ENCODE data around the gene NCK1. TPM values are rescaled to one million over a fixed set of nuclear protein-coding genes. Genes with fewer than 3 reads are reported as not detected.
A peak's percentile ranks its signal among the peaks of the same experiment; 100 is the strongest.

Gene NCK1
- total RNA-seq, 1 donor from 2014 or later: 54.0 TPM

GRCh38 chr3:136882571-136882970, 20.6 kb downstream of the NCK1 start:
- no peak overlapping the region for H3K27ac ChIP-seq
- H3K4me3 ChIP-seq: no peak overlapping the region
- DNase-seq (no peak), ATAC-seq (peak; percentile 54)
- peaks cover 14% of the 10 kb centered on the region for H3K4me1 ChIP-seq
- intact Hi-C loops (cut with DNase I): no loop called here
- no peaks in the 10 kb centered on the region for H3K27me3 ChIP-seq
- TF ChIP-seq CTCF (IDR thresholded peaks at IDR 0.05): no peak
- H3K36me3 ChIP-seq: no peaks in the 10 kb centered on the region
- H3K9me3 ChIP-seq: no peaks in the 10 kb centered on the region

- no peak overlapping the region for H3K4me3 ChIP-seq
- no peaks in the 10 kb centered on the region for H3K27me3 ChIP-seq
- H3K4me1 ChIP-seq: peaks cover 14% of the 10 kb centered on the region
- H3K27ac ChIP-seq: no peak overlapping the region
- intact Hi-C loops (cut with DNase I): no loop called here
- no peak for ATAC-seq
- no peaks in the 10 kb centered on the region for H3K9me3 ChIP-seq
- no peak for DNase-seq
- no peak for TF ChIP-seq CTCF (IDR thresholded peaks at IDR 0.05)
- H3K36me3 ChIP-seq: no peaks in the 10 kb centered on the region
These were observed 22.1 kb downstream of the NCK1 start for GRCh38 chr3:136883967-136884720.

- intact Hi-C loops (cut with DNase I): no loop called here
- ATAC-seq: no peak
- H3K9me3 ChIP-seq: no peaks in the 10 kb centered on the region
- no peaks in the 10 kb centered on the region for H3K36me3 ChIP-seq
- no peak for TF ChIP-seq CTCF (IDR thresholded peaks at IDR 0.05)
- no peak for DNase-seq
- peak overlapping the region; percentile 5 for H3K27ac ChIP-seq
- H3K27me3 ChIP-seq: no peaks in the 10 kb centered on the region
- peaks cover 14% of the 10 kb centered on the region for H3K4me1 ChIP-seq
- no peak overlapping the region for H3K4me3 ChIP-seq
These were observed 23.6 kb downstream of the NCK1 start for GRCh38 chr3:136885357-136886213.

GRCh38 chr3:136889947-136890346, 27.9 kb downstream of the NCK1 start:
- H3K27me3 ChIP-seq: no peaks in the 10 kb centered on the region
- no peak for TF ChIP-seq CTCF (IDR thresholded peaks at IDR 0.05)
- ATAC-seq (no peak), DNase-seq (no peak)
- no peak overlapping the region for H3K27ac ChIP-seq
- H3K4me1 ChIP-seq: peaks cover 20% of the 10 kb centered on the region
- H3K4me3 ChIP-seq: no peak overlapping the region
- intact Hi-C loops (cut with DNase I): no loop called here
- H3K9me3 ChIP-seq: no peaks in the 10 kb centered on the region
- no peaks in the 10 kb centered on the region for H3K36me3 ChIP-seq

GRCh38 chr3:136891934-136892855, 30.2 kb downstream of the NCK1 start:
- Histone ChIP-seq H3K27me3 (no peaks in the 10 kb centered on the region), H3K4me1 (peaks cover 15% of the 10 kb centered on the region), H3K27ac (no peak overlapping the region), H3K9me3 (no peaks in the 10 kb centered on the region), H3K4me3 (no peak overlapping the region), H3K36me3 (no peaks in the 10 kb centered on the region)
- no peak for ATAC-seq
- no peak for TF ChIP-seq CTCF (IDR thresholded peaks at IDR 0.05)
- DNase-seq: no peak
- intact Hi-C loops (cut with DNase I): no loop called here
